ENCODE results near the gene PPP2R2B. TPM values are rescaled to one million over a fixed set of nuclear protein-coding genes. Genes with fewer than 3 reads are reported as not detected.
A peak's percentile ranks its signal among the peaks of the same experiment; 100 is the strongest.

PPP2R2B gene
- total RNA-seq, 4 donors from 2014 or later = 9.4 to 29.4 (median 20.7) TPM

- peaks cover 0 to 7% (median 0%) of the 10 kb centered on the region in 4 donors for H3K4me1 ChIP-seq
- DNase-seq (ENCODE audit: low spot score in 2 of 2) = no peak
- H3K9me3 ChIP-seq = peaks cover 0 to 1% (median 0%) of the 10 kb centered on the region in 4 donors
- H3K4me3 ChIP-seq = no peak overlapping the region
- H3K27me3 ChIP-seq = no peaks in the 10 kb centered on the region
- 36 to 40% methylated on average over 2 of the region's 2 CpGs for WGBS, 2 donors
- no peaks in the 10 kb centered on the region for H3K36me3 ChIP-seq
- H3K27ac ChIP-seq = no peak overlapping the region
- TF ChIP-seq EP300 (IDR thresholded peaks at IDR 0.05) (no peak), CTCF (IDR thresholded peaks at IDR 0.05) (no peak), POLR2A (IDR thresholded peaks at IDR 0.05) (no peak)
Measured at GRCh38 chr5:146753641-146754040, 124.9 kb downstream of the PPP2R2B start.

GRCh38 chr5:146751781-146752401 is 126.7 kb downstream of the PPP2R2B start:
- no peaks in the 10 kb centered on the region for H3K36me3 ChIP-seq

GRCh38 chr5:146751054-146751453 is 127.5 kb downstream of the PPP2R2B start:
- DNase-seq (ENCODE audit: low spot score in 2 of 2) = no peak
- TF ChIP-seq POLR2A (IDR thresholded peaks at IDR 0.05) (no peak), CTCF (IDR thresholded peaks at IDR 0.05) (no peak), EP300 (IDR thresholded peaks at IDR 0.05) (no peak)
- WGBS, 2 donors = 51 to 59% methylated on average over 3 of the region's 3 CpGs
- H3K27me3 ChIP-seq = no peaks in the 10 kb centered on the region
- no peaks in the 10 kb centered on the region for H3K36me3 ChIP-seq
- H3K9me3 ChIP-seq = peaks cover 0 to 9% (median 0%) of the 10 kb centered on the region in 4 donors
- no peak overlapping the region for H3K27ac ChIP-seq
- no peak overlapping the region for H3K4me3 ChIP-seq
- peaks cover 0 to 8% (median under 1%) of the 10 kb centered on the region in 4 donors for H3K4me1 ChIP-seq

More at GRCh38 chr5:146751781-146752401, 126.7 kb downstream of the PPP2R2B start:
- Histone ChIP-seq H3K4me3 (no peak overlapping the region), H3K9me3 (peaks cover 0 to 9% (median 0%) of the 10 kb centered on the region in 4 donors), H3K27ac (no peak overlapping the region), H3K27me3 (no peaks in the 10 kb centered on the region), H3K4me1 (peaks cover 0 to 5% (median 0%) of the 10 kb centered on the region in 4 donors)
- no peak for DNase-seq (ENCODE audit: low spot score in 2 of 2)
- TF ChIP-seq POLR2A (IDR thresholded peaks at IDR 0.05) (no peak), EP300 (IDR thresholded peaks at IDR 0.05) (no peak), CTCF (IDR thresholded peaks at IDR 0.05) (no peak)
- WGBS, 2 donors = 88 to 93% methylated on average over 3 of the region's 3 CpGs

GRCh38 chr5:146748533-146748932 is 130.0 kb downstream of the PPP2R2B start:
- TF ChIP-seq EP300 (IDR thresholded peaks at IDR 0.05) = no peak
- no peak for TF ChIP-seq POLR2A (IDR thresholded peaks at IDR 0.05)
- no peak for TF ChIP-seq CTCF (IDR thresholded peaks at IDR 0.05)
- H3K36me3 ChIP-seq = no peaks in the 10 kb centered on the region

GRCh38 chr5:146745931-146746577 is 132.5 kb downstream of the PPP2R2B start:
- no peaks in the 10 kb centered on the region for H3K36me3 ChIP-seq
- peaks cover 0 to 9% (median 0%) of the 10 kb centered on the region in 4 donors for H3K9me3 ChIP-seq
- H3K27ac ChIP-seq = peak overlapping the region in 2 of 4 donors; percentile 73 to 87
- H3K4me3 ChIP-seq = no peak overlapping the region
- DNase-seq (ENCODE audit: low spot score in 2 of 2) = no peak
- WGBS, 2 donors = 62 to 71% methylated on average over 5 of the region's 5 CpGs
- peaks cover 0 to 31% (median 13%) of the 10 kb centered on the region in 4 donors for H3K4me1 ChIP-seq
- no peaks in the 10 kb centered on the region for H3K27me3 ChIP-seq
- TF ChIP-seq CTCF (IDR thresholded peaks at IDR 0.05) = no peak
- TF ChIP-seq POLR2A (IDR thresholded peaks at IDR 0.05) = no peak
- no peak for TF ChIP-seq EP300 (IDR thresholded peaks at IDR 0.05)

More at GRCh38 chr5:146748533-146748932, 130.0 kb downstream of the PPP2R2B start:
- no peak overlapping the region for H3K4me3 ChIP-seq
- H3K27ac ChIP-seq = no peak overlapping the region
- H3K9me3 ChIP-seq = peaks cover 0 to 9% (median 0%) of the 10 kb centered on the region in 4 donors
- 89 to 97% methylated on average over 1 of the region's 1 CpG for WGBS, 2 donors
- no peak for DNase-seq (ENCODE audit: low spot score in 2 of 2)
- H3K27me3 ChIP-seq = no peaks in the 10 kb centered on the region
- peaks cover 0 to 22% (median 11%) of the 10 kb centered on the region in 4 donors for H3K4me1 ChIP-seq
